ENCODE results near the gene PITPNM1. TPM values are rescaled to one million over a fixed set of nuclear protein-coding genes. Genes with fewer than 3 reads are reported as not detected.

PITPNM1 gene
- total RNA-seq, 1 experiment from 2014 or later, result 79.8 TPM

GRCh38 chr11:67499808-67500483 is 5.2 kb downstream of the PITPNM1 start:
- H3K79me2 ChIP-seq (ENCODE audit: low read length), result peaks cover 18% of the 10 kb centered on the region
- ATAC-seq (no peak), DNase-seq (no peak)
- no peak overlapping the region for H3K27ac ChIP-seq (ENCODE audit: low read length)
- H3K4me1 ChIP-seq (ENCODE audit: insufficient read depth, low read length), result peaks cover 6% of the 10 kb centered on the region; the same call in 1 of the 2 replicates
- intact Hi-C loops (cut with micrococcal nuclease), result no loop called here
- H3K4me2 ChIP-seq (ENCODE audit: low read length), result no peak overlapping the region
- no TSS peak for BruUV-seq (replicated peaks)
- H3F3A ChIP-seq (ENCODE audit: low read length, unreplicated experiment), result no peaks in the 10 kb centered on the region
- peaks cover 4% of the 10 kb centered on the region; the same call in 1 of the 2 replicates for H4K20me1 ChIP-seq (ENCODE audit: low read length)
- no peak overlapping the region for H2AFZ ChIP-seq (ENCODE audit: low read length)
- H3K4me3 ChIP-seq (ENCODE audit: low read length), result no peak overlapping the region
- ChIA-PET POLR2A (ENCODE audit: unreplicated experiment) (no interaction called here), CTCF (no interaction called here)
- no peaks in the 10 kb centered on the region for H3K9me3 ChIP-seq (ENCODE audit: low read length)
- no peak overlapping the region for H3K9ac ChIP-seq (ENCODE audit: low read length)
- TF ChIP-seq EZH2phosphoT487 (IDR thresholded peaks at IDR 0.05; ENCODE audit: borderline replicate concordance, low read length), result no peak
- TF ChIP-seq EZH2 (IDR thresholded peaks at IDR 0.05; ENCODE audit: low read length, unreplicated experiment), result no peak
- TF ChIP-seq, protein P1, sequence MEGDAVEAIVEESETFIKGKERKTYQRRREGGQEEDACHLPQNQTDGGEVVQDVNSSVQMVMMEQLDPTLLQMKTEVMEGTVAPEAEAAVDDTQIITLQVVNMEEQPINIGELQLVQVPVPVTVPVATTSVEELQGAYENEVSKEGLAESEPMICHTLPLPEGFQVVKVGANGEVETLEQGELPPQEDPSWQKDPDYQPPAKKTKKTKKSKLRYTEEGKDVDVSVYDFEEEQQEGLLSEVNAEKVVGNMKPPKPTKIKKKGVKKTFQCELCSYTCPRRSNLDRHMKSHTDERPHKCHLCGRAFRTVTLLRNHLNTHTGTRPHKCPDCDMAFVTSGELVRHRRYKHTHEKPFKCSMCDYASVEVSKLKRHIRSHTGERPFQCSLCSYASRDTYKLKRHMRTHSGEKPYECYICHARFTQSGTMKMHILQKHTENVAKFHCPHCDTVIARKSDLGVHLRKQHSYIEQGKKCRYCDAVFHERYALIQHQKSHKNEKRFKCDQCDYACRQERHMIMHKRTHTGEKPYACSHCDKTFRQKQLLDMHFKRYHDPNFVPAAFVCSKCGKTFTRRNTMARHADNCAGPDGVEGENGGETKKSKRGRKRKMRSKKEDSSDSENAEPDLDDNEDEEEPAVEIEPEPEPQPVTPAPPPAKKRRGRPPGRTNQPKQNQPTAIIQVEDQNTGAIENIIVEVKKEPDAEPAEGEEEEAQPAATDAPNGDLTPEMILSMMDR (conservative IDR thresholded peaks at IDR 0.05; ENCODE audit: low read depth, low read length), result no peak
- no peaks in the 10 kb centered on the region for H3K36me3 ChIP-seq (ENCODE audit: low read depth, low read length)
- no peaks in the 10 kb centered on the region for H3K9me2 ChIP-seq (replicated peaks; ENCODE audit: low read length)
- no peaks in the 10 kb centered on the region for H3K27me3 ChIP-seq (ENCODE audit: low read length)

DNA sequence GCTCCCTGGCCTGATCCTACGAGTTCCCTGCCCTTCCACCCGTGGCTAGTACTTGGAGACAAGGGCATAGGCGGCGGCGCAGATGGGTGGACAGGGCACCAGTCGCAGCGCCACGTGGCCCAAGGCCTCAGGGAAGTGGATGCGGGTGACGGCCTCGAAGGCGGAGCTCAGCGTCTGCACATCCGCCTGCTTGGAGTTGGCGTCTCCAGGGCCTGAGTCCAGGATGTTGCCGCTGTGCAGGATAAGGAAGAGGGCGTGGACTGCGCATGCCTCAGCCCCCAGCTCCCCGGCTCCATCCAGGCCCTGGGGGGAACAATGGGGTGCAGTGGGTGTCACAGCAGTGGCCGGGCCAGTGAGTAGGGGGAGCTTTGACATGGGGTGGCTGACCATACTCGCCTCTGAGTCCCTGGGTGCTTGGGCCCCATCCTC is 6.6 kb downstream of the PITPNM1 start:
- Histone ChIP-seq H3K4me1 (ENCODE audit: insufficient read depth, low read length) (peaks cover 1% of the 10 kb centered on the region; the same call in 1 of the 2 replicates), H2AFZ (ENCODE audit: low read length) (no peak overlapping the region), H3K27me3 (ENCODE audit: low read length) (no peaks in the 10 kb centered on the region), H3K36me3 (ENCODE audit: low read depth, low read length) (no peaks in the 10 kb centered on the region), H3F3A (ENCODE audit: low read length, unreplicated experiment) (no peaks in the 10 kb centered on the region), H4K20me1 (ENCODE audit: low read length) (no peaks in the 10 kb centered on the region; the same call in 1 of the 2 replicates), H3K4me3 (ENCODE audit: low read length) (no peak overlapping the region), H3K9me3 (ENCODE audit: low read length) (no peaks in the 10 kb centered on the region), H3K4me2 (ENCODE audit: low read length) (no peak overlapping the region), H3K79me2 (ENCODE audit: low read length) (peaks cover 9% of the 10 kb centered on the region; the same call in 1 of the 2 replicates), H3K27ac (ENCODE audit: low read length) (no peak overlapping the region), H3K9me2 (replicated peaks; ENCODE audit: low read length) (no peaks in the 10 kb centered on the region), H3K9ac (ENCODE audit: low read length) (no peak overlapping the region)
- CTCF ChIA-PET, result no interaction called here
- TF ChIP-seq EZH2 (IDR thresholded peaks at IDR 0.05; ENCODE audit: low read length, unreplicated experiment) (no peak), EZH2phosphoT487 (IDR thresholded peaks at IDR 0.05; ENCODE audit: borderline replicate concordance, low read length) (no peak)
- TF ChIP-seq, protein P1 (conservative IDR thresholded peaks at IDR 0.05; ENCODE audit: low read depth, low read length), result no peak
- POLR2A ChIA-PET (ENCODE audit: unreplicated experiment), result no interaction called here
- intact Hi-C loops (cut with micrococcal nuclease), result no loop called here
- ATAC-seq (no peak), DNase-seq (no peak)
- BruUV-seq (replicated peaks), result no TSS peak

DNA sequence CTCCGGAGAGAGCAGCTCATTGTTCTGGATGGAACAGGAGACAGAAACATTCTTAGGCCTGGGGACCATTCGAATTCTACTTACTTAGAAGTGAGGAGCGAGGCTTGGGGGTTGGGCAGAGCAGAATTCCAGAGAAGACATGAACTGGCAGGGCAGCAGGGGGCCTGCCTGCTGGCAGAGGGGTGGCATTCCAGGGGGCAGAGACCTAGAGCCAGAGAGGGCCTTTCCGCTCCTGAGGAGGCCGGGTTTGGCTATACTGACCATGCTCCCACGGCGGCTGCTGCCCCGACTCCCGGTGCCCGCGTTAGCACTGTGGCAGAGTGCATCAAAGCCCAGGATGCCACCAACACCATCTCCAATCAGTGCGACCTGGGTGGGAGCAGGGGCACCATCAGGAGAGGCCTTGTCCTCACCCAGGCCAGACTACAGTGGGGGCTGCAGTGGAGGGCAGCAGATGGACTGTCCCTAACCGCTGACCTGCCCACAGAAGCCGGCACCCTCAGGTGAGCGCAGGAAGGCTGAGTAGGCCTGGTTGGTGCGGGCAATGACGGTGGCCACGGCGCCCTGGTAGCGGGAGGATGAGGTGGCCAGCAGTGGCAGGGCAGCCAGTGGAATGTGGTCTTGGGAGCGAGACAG is 7.4 kb downstream of the PITPNM1 start:
- Histone ChIP-seq H4K20me1 (ENCODE audit: low read length) (no peaks in the 10 kb centered on the region; the same call in 1 of the 2 replicates), H3K9ac (ENCODE audit: low read length) (no peak overlapping the region), H3K27me3 (ENCODE audit: low read length) (no peaks in the 10 kb centered on the region), H3K4me2 (ENCODE audit: low read length) (no peak overlapping the region), H2AFZ (ENCODE audit: low read length) (no peak overlapping the region), H3K9me2 (replicated peaks; ENCODE audit: low read length) (no peaks in the 10 kb centered on the region), H3K36me3 (ENCODE audit: low read depth, low read length) (no peaks in the 10 kb centered on the region; the same call in 1 of the 2 replicates), H3K27ac (ENCODE audit: low read length) (no peak overlapping the region), H3K79me2 (ENCODE audit: low read length) (0 out of 2 replicates have a peak, but pooled peaks cover 3% of the 10 kb centered on the region), H3F3A (ENCODE audit: low read length, unreplicated experiment) (no peaks in the 10 kb centered on the region), H3K4me1 (ENCODE audit: insufficient read depth, low read length) (no peaks in the 10 kb centered on the region), H3K4me3 (ENCODE audit: low read length) (no peak overlapping the region), H3K9me3 (ENCODE audit: low read length) (no peaks in the 10 kb centered on the region)
- DNase-seq, result no peak
- no TSS peak for BruUV-seq (replicated peaks)
- TF ChIP-seq, protein P1 (conservative IDR thresholded peaks at IDR 0.05; ENCODE audit: low read depth, low read length), result no peak
- TF ChIP-seq EZH2 (IDR thresholded peaks at IDR 0.05; ENCODE audit: low read length, unreplicated experiment) (no peak), EZH2phosphoT487 (IDR thresholded peaks at IDR 0.05; ENCODE audit: borderline replicate concordance, low read length) (no peak)
- intact Hi-C loops (cut with micrococcal nuclease), result no loop called here
- POLR2A ChIA-PET (ENCODE audit: unreplicated experiment), result no interaction called here
- no peak for ATAC-seq
- CTCF ChIA-PET, result no interaction called here
